ENCODE results near the gene DNAH10.

The DNAH10 gene

DNA sequence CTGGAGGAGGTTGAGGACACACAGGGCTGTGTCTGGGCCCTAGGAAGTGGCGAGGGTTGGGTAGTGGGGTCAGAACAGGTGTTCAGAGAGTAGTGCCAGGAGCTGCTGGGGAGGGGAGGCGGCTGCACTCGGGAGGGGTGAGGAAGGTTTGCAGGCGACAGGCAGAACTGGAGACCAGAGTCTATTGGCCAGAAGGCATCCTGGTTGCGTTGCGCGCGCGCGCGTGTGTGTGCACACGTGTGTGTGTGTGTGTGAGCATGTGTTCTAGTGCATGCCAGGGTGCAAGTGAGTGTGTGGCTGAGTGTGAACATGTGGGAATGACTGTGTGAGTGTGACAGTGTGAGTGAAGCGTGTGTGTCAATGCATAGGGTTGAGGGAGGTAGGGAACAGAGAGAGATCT lies 124.2 kb downstream of the DNAH10 start:
- no peaks in the 10 kb centered on the region for H3K9me3 ChIP-seq (replicated peaks in 1 of 2; ENCODE audit: control insufficient read depth in 2 of 2, insufficient read depth in 1 of 2, low read depth in 1 of 2, low read length in 2 of 2)
- no peak overlapping the region for H2BK15ac ChIP-seq (ENCODE audit: low read length)
- no CpG with 5 or more reads among the region's 13 CpGs for WGBS, 2 donors (ENCODE audit: extremely low coverage in 2 of 2, insufficient read length in 2 of 2, insufficient replicate concordance in 1 of 2)
- peak overlapping the region; percentile 96 for H2BK12ac ChIP-seq (ENCODE audit: low read length)
- H3K9ac ChIP-seq (ENCODE audit: low read depth, low read length, poor library complexity): no peak overlapping the region
- no peak overlapping the region for H3K23ac ChIP-seq (ENCODE audit: low read depth, low read length, poor library complexity)
- H3K4me2 ChIP-seq (ENCODE audit: insufficient read depth, low read length, poor library complexity, severe bottlenecking): no peak overlapping the region
- H3K4me1 ChIP-seq (ENCODE audit: control insufficient read depth in 2 of 2, insufficient read depth in 1 of 2, low read depth in 1 of 2, low read length in 2 of 2): no peaks in the 10 kb centered on the region
- H3K14ac ChIP-seq (ENCODE audit: low read length): peak overlapping the region; percentile 92
- no peak overlapping the region for H2AFZ ChIP-seq (ENCODE audit: low read length)
- no peak overlapping the region for H3K4ac ChIP-seq (ENCODE audit: low read length)
- H3K18ac ChIP-seq (ENCODE audit: low read length): peak overlapping the region; percentile 62
- H3K36me3 ChIP-seq (replicated peaks in 1 of 2; ENCODE audit: control insufficient read depth in 2 of 2, insufficient read depth in 2 of 2, low read length in 2 of 2): peaks cover 0 to 2% of the 10 kb centered on the region in 2 donors
- H3K27ac ChIP-seq (replicated peaks; ENCODE audit: low read length): no peak overlapping the region
- no peaks in the 10 kb centered on the region for H3K79me1 ChIP-seq (ENCODE audit: low read depth, low read length)
- H3K27me3 ChIP-seq (ENCODE audit: control insufficient read depth in 3 of 3, insufficient read depth in 3 of 3, low read depth in 1 of 3, low read length in 3 of 3): peaks cover 0 to 5% (median 0%) of the 10 kb centered on the region in 3 experiments
- H2AK5ac ChIP-seq (ENCODE audit: low read depth, low read length): peak overlapping the region; percentile 40
- no peak for DNase-seq (ENCODE audit: low spot score)
- H2BK5ac ChIP-seq (ENCODE audit: low read length): no peak overlapping the region
- H3K4me3 ChIP-seq (ENCODE audit: low read length in 2 of 2): peak overlapping the region in 1 of 2 donors; percentile 61
- no peak overlapping the region for H4K8ac ChIP-seq (ENCODE audit: low read depth, low read length)
- H2BK120ac ChIP-seq (ENCODE audit: low read depth, low read length): no peak overlapping the region
- no peak overlapping the region for H4K91ac ChIP-seq (ENCODE audit: low read depth, low read length, poor library complexity)

- H2BK120ac ChIP-seq (ENCODE audit: low read depth, low read length): no peak overlapping the region
- DNase-seq (ENCODE audit: low spot score): no peak
- no peak overlapping the region for H2BK15ac ChIP-seq (ENCODE audit: low read length)
- H2BK12ac ChIP-seq (ENCODE audit: low read length): no peak overlapping the region
- no peaks in the 10 kb centered on the region for H3K9me3 ChIP-seq (replicated peaks in 1 of 2; ENCODE audit: control insufficient read depth in 2 of 2, insufficient read depth in 1 of 2, low read depth in 1 of 2, low read length in 2 of 2)
- H3K14ac ChIP-seq (ENCODE audit: low read length): no peak overlapping the region
- H2AK5ac ChIP-seq (ENCODE audit: low read depth, low read length): peak overlapping the region; percentile 25
- no peak overlapping the region for H4K8ac ChIP-seq (ENCODE audit: low read depth, low read length)
- no peak overlapping the region for H4K91ac ChIP-seq (ENCODE audit: low read depth, low read length, poor library complexity)
- no peak overlapping the region for H3K9ac ChIP-seq (ENCODE audit: low read depth, low read length, poor library complexity)
- H3K4ac ChIP-seq (ENCODE audit: low read length): no peak overlapping the region
- no peak overlapping the region for H3K27ac ChIP-seq (replicated peaks; ENCODE audit: low read length)
- H3K4me1 ChIP-seq (ENCODE audit: control insufficient read depth in 2 of 2, insufficient read depth in 1 of 2, low read depth in 1 of 2, low read length in 2 of 2): no peaks in the 10 kb centered on the region
- peak overlapping the region; percentile 25 for H3K23ac ChIP-seq (ENCODE audit: low read depth, low read length, poor library complexity)
- H2BK5ac ChIP-seq (ENCODE audit: low read length): no peak overlapping the region
- H3K36me3 ChIP-seq (replicated peaks in 1 of 2; ENCODE audit: control insufficient read depth in 2 of 2, insufficient read depth in 2 of 2, low read length in 2 of 2): peaks cover 0 to 2% of the 10 kb centered on the region in 2 donors
- no CpG with 5 or more reads among the region's 22 CpGs for WGBS, 2 donors (ENCODE audit: extremely low coverage in 2 of 2, insufficient read length in 2 of 2, insufficient replicate concordance in 1 of 2)
- peaks cover 0 to 5% (median 0%) of the 10 kb centered on the region in 3 experiments for H3K27me3 ChIP-seq (ENCODE audit: control insufficient read depth in 3 of 3, insufficient read depth in 3 of 3, low read depth in 1 of 3, low read length in 3 of 3)
- no peaks in the 10 kb centered on the region for H3K79me1 ChIP-seq (ENCODE audit: low read depth, low read length)
- H3K4me3 ChIP-seq (ENCODE audit: low read length in 2 of 2): no peak overlapping the region
- no peak overlapping the region for H2AFZ ChIP-seq (ENCODE audit: low read length)
- H3K18ac ChIP-seq (ENCODE audit: low read length): peak overlapping the region; percentile 53
- no peak overlapping the region for H3K4me2 ChIP-seq (ENCODE audit: insufficient read depth, low read length, poor library complexity, severe bottlenecking)
Measured at GRCh38 chr12:123886931-123887582, 125.0 kb downstream of the DNAH10 start.

GRCh38 chr12:123888989-123889388 lies 126.9 kb downstream of the DNAH10 start:
- no peak overlapping the region for H2AFZ ChIP-seq (ENCODE audit: low read length)
- H2BK5ac ChIP-seq (ENCODE audit: low read length): no peak overlapping the region
- no peak overlapping the region for H3K23ac ChIP-seq (ENCODE audit: low read depth, low read length, poor library complexity)
- DNase-seq (ENCODE audit: low spot score): no peak
- H3K4me2 ChIP-seq (ENCODE audit: insufficient read depth, low read length, poor library complexity, severe bottlenecking): no peak overlapping the region
- H3K27ac ChIP-seq (replicated peaks; ENCODE audit: low read length): no peak overlapping the region
- peaks cover 0 to 5% (median 0%) of the 10 kb centered on the region in 3 experiments for H3K27me3 ChIP-seq (ENCODE audit: control insufficient read depth in 3 of 3, insufficient read depth in 3 of 3, low read depth in 1 of 3, low read length in 3 of 3)
- H3K14ac ChIP-seq (ENCODE audit: low read length): no peak overlapping the region
- WGBS, 2 donors (ENCODE audit: extremely low coverage in 2 of 2, insufficient read length in 2 of 2, insufficient replicate concordance in 1 of 2): no CpG with 5 or more reads among the region's 12 CpGs
- no peak overlapping the region for H4K91ac ChIP-seq (ENCODE audit: low read depth, low read length, poor library complexity)
- H3K4me1 ChIP-seq (ENCODE audit: control insufficient read depth in 2 of 2, insufficient read depth in 1 of 2, low read depth in 1 of 2, low read length in 2 of 2): no peaks in the 10 kb centered on the region
- no peak overlapping the region for H2BK120ac ChIP-seq (ENCODE audit: low read depth, low read length)
- peaks cover 0 to 2% of the 10 kb centered on the region in 2 donors for H3K36me3 ChIP-seq (replicated peaks in 1 of 2; ENCODE audit: control insufficient read depth in 2 of 2, insufficient read depth in 2 of 2, low read length in 2 of 2)
- H2AK5ac ChIP-seq (ENCODE audit: low read depth, low read length): no peak overlapping the region
- no peak overlapping the region for H3K4me3 ChIP-seq (ENCODE audit: low read length in 2 of 2)
- no peak overlapping the region for H3K9ac ChIP-seq (ENCODE audit: low read depth, low read length, poor library complexity)
- no peak overlapping the region for H2BK15ac ChIP-seq (ENCODE audit: low read length)
- no peaks in the 10 kb centered on the region for H3K9me3 ChIP-seq (replicated peaks in 1 of 2; ENCODE audit: control insufficient read depth in 2 of 2, insufficient read depth in 1 of 2, low read depth in 1 of 2, low read length in 2 of 2)
- H3K4ac ChIP-seq (ENCODE audit: low read length): no peak overlapping the region
- no peak overlapping the region for H4K8ac ChIP-seq (ENCODE audit: low read depth, low read length)
- H3K79me1 ChIP-seq (ENCODE audit: low read depth, low read length): no peaks in the 10 kb centered on the region
- H2BK12ac ChIP-seq (ENCODE audit: low read length): no peak overlapping the region
- H3K18ac ChIP-seq (ENCODE audit: low read length): no peak overlapping the region

DNA sequence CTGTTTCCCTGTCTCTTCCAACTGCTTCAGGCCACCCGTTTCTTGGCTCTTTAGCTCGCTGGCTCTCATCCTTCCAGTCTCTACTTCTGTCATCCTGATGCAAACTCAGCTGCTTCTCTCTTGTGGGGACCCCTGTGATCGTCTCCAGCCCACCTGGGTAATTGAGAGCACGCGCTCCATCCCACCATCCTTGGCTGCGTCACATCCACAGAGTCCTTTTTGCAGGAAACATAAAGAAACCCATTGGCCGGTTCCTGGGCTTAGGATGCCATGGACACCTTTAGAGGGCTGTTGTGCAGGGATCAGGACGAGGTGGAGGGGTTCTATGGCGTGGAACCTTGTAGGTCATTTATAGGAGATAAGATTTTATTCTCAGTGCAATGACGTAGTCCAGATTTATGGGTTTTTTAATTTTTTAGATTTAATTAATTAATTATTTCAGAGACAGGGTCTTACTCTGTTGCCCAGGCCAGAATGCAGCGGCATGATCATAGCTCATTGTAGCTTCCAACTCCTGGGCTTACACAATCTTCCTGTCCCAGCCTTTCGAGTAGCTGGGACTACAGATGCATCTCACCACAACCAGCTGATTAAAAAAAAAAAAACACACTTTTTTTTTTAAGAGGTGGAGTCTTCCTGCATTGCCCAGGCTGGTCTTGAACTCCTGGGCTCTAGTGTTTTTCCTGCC lies 127.9 kb downstream of the DNAH10 start:
- H3K9me3 ChIP-seq (replicated peaks in 1 of 2; ENCODE audit: control insufficient read depth in 2 of 2, insufficient read depth in 1 of 2, low read depth in 1 of 2, low read length in 2 of 2): no peaks in the 10 kb centered on the region
- no peak overlapping the region for H2BK12ac ChIP-seq (ENCODE audit: low read length)
- H3K79me1 ChIP-seq (ENCODE audit: low read depth, low read length): no peaks in the 10 kb centered on the region
- no peak overlapping the region for H3K4ac ChIP-seq (ENCODE audit: low read length)
- H3K4me2 ChIP-seq (ENCODE audit: insufficient read depth, low read length, poor library complexity, severe bottlenecking): no peak overlapping the region
- H2BK5ac ChIP-seq (ENCODE audit: low read length): no peak overlapping the region
- no peak overlapping the region for H4K91ac ChIP-seq (ENCODE audit: low read depth, low read length, poor library complexity)
- WGBS, 2 donors (ENCODE audit: extremely low coverage in 2 of 2, insufficient read length in 2 of 2, insufficient replicate concordance in 1 of 2): no CpG with 5 or more reads among the region's 12 CpGs
- H3K18ac ChIP-seq (ENCODE audit: low read length): no peak overlapping the region
- H3K14ac ChIP-seq (ENCODE audit: low read length): no peak overlapping the region
- H3K4me1 ChIP-seq (ENCODE audit: control insufficient read depth in 2 of 2, insufficient read depth in 1 of 2, low read depth in 1 of 2, low read length in 2 of 2): no peaks in the 10 kb centered on the region
- no peak for DNase-seq (ENCODE audit: low spot score)
- no peak overlapping the region for H3K4me3 ChIP-seq (ENCODE audit: low read length in 2 of 2)
- H2BK120ac ChIP-seq (ENCODE audit: low read depth, low read length): no peak overlapping the region
- no peak overlapping the region for H2BK15ac ChIP-seq (ENCODE audit: low read length)
- H3K9ac ChIP-seq (ENCODE audit: low read depth, low read length, poor library complexity): no peak overlapping the region
- H3K23ac ChIP-seq (ENCODE audit: low read depth, low read length, poor library complexity): no peak overlapping the region
- H2AFZ ChIP-seq (ENCODE audit: low read length): no peak overlapping the region
- H4K8ac ChIP-seq (ENCODE audit: low read depth, low read length): no peak overlapping the region
- H3K36me3 ChIP-seq (replicated peaks in 1 of 2; ENCODE audit: control insufficient read depth in 2 of 2, insufficient read depth in 2 of 2, low read length in 2 of 2): peaks cover 0 to 2% of the 10 kb centered on the region in 2 donors
- no peak overlapping the region for H3K27ac ChIP-seq (replicated peaks; ENCODE audit: low read length)
- no peak overlapping the region for H2AK5ac ChIP-seq (ENCODE audit: low read depth, low read length)
- peaks cover 0 to 5% (median 0%) of the 10 kb centered on the region in 3 experiments for H3K27me3 ChIP-seq (ENCODE audit: control insufficient read depth in 3 of 3, insufficient read depth in 3 of 3, low read depth in 1 of 3, low read length in 3 of 3)

Data from neuronal stem cell (in vitro differentiated cells).